Mesenteric fat pad (tissue), 1 donor: ENCODE results near the gene EMC1. TPM values are rescaled to one million over a fixed set of nuclear protein-coding genes. Genes with fewer than 3 reads are reported as not detected.
A peak's percentile ranks its signal among the peaks of the same experiment; 100 is the strongest.
"Not testable (repeated sequence)": the region's sequence is repeated elsewhere in the genome, so short reads cannot be mapped to it uniquely, and the experiment has no call there.

Experiments
- DNase-seq: peaks from one replicate; pipeline ENCODE4 v3.0.0-alpha.2; 2020; ENCODE audit warnings: low spot score
- total RNA-seq: library from RNA; stranded (reverse); fragmentation: NEBNext Ultra II Directional; extraction: Animal tissue kit (Norgen Biotek cat#: 25700); gene quantifications from one replicate; pipeline ENCODE4 v1.2.1, GENCODE V29; 2021
- donor health status: DM: yes; HTN: yes; CAD: no.

Gene EMC1
- total RNA-seq, 1 donor from 2014 or later = 39.9 TPM

DNA sequence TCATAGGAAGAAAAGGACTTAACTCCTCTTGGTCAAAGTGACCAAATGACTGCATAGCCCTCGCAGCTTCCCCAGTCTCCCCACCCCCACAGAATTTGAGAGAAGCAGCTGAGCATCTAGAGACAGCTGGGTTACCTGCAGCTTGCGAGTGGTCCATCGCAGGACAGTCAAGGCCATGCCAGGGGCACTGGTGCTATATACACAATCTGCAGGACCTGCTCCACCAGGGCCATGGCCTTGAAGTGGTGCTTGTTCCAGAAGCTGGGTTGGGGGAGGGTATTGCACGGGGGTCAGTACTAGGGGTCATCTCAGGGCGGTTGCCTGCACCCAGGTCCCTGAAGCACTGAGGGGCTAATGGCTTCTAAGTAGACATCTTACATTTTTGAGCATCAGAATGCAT is 10.7 kb upstream of the EMC1 start:
- DNase-seq = no peak

DNA sequence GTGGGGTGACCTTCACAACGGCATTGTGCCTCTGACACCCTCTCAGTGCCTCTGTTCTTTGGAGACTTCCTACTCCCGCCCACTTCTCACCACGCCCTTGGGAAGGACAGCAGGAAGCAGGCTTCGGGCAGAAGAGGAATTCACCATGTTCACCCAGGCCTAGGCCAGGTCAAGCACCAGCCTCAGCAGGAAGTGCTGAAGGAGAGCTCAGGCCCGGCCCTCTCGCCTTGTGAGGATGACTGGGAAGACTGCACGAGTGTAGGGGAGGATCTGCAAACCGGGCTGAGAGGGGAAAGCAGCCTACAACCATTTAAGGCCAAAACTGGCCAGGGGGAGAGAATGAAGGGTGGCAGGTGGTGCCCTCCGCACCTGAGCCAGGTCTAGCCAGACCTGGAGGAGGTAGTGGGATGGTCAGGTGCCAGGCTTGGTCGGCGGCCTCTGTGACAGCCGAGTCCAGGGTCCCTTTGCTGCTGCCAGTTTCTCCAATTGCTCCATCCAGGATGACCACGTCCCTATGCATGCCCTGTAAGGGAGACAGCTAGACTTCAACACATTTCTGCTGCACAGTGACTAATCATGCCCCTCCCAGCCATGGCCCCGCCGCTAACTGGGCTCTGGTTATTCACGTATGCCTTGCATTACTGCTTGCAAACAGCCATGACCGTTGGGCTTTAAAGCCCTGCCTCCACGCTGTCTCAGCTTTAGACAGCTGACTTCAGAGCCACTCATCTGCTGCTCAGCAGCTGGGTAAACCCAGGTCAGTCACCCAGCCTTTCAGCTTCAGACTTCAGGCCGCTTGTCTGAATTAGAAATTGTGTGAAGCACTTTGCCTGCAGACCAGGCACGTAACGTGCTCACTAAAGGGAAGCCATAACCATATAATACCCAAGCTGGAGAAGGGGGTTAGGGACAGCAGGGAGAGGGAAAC is 9.2 kb upstream of the EMC1 start:
- DNase-seq = no peak

- no peak for DNase-seq
Observed at GRCh38 chr1:19258353-19258752, 7.0 kb upstream of the EMC1 start.

- DNase-seq = no peak
Observed at GRCh38 chr1:19257178-19257914, 6.0 kb upstream of the EMC1 start.

GRCh38 chr1:19256301-19256700 is 5.0 kb upstream of the EMC1 start:
- not testable (repeated sequence) for DNase-seq

DNA sequence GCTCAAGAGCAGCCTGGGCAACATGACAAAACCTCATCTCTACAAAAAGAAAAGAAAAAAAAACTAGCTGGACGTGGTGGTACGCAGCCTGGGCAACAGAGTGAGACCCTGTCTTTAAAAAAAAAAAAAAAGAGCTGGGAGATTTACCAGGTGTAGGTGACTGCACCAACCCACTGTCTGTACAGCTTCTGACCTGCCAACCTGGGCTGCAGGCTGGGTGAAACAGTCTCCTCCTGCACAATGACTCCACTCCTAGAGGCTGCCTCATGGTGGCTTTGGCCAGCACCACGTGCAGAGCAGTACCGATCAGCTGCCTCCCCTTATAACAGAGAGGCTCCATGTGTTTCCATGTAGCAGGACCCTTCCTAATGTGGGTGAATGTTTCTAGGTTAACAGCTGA is 4.0 kb upstream of the EMC1 start:
- DNase-seq = no peak

DNA sequence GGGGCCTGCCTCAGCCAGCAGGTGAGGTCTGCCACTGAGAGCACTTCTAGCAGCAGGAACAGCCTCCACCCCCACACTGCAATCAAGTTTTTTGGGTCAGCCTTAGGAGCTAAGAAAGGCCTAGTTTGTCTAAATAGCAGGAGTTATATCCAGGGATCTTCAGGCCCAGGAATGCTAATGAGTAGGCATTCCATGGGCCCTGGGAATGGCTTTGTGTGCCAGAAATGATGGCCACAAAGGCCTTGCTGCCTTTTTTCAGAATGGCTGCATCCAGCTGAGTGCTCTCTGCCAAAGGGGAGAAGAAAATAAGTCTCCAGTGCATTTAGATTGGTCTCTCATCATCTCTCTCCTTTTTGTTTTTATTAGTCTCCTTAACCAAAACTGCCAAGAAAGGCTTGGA is 3.1 kb upstream of the EMC1 start:
- no peak for DNase-seq

- DNase-seq = no peak
Observed at GRCh38 chr1:19250629-19251304, 557 bp downstream of the EMC1 start.

DNA sequence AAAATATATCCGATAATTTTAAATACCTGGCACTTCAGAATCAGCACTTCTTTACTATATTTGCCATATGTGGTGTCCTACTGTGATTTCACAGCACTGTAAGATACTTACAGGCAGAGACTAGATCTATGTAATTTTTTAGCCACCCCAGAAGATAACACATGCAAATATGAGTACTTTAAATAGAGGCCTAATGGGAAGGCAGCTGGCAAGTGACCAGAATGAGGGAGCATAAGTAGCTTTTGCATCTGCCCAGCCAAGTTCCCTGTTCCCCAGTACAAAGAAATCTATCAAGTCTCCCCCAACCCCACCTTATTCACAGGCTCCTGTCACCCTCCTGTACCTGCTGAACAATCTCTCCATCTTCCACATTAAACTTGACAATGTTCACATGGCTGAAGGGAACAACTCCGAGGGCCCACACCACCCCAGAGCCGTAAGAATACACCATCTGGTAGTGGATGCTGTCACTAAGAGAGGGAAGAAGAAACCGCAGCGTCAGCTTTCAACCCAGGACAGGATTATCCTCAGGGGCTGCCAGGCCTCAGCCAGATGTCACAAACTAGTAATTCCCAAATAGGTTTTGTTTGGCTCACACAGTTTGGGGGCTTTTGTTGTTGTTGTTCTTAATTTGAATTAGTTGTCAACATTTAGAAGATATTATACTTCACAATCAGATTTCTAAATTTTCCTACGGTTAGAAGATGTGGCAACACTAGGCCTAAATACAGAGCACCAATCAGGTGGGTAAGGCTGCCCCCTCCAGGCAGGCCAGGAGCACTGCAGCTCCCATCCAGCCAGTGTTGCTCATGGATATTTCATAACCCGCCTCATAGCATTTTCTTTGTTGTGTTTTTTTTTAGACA is 10.4 kb downstream of the EMC1 start:
- DNase-seq = no peak

GRCh38 chr1:19239876-19240275 is 11.4 kb downstream of the EMC1 start:
- no peak for DNase-seq

- DNase-seq = peak; percentile 51
Observed at GRCh38 chr1:19234224-19234623, 17.1 kb downstream of the EMC1 start.

GRCh38 chr1:19232524-19232846 is 18.8 kb downstream of the EMC1 start:
- DNase-seq = no peak

GRCh38 chr1:19231736-19232523 is 19.4 kb downstream of the EMC1 start:
- DNase-seq = peak; percentile 79

GRCh38 chr1:19229828-19230325 is 21.4 kb downstream of the EMC1 start:
- no peak for DNase-seq

DNA sequence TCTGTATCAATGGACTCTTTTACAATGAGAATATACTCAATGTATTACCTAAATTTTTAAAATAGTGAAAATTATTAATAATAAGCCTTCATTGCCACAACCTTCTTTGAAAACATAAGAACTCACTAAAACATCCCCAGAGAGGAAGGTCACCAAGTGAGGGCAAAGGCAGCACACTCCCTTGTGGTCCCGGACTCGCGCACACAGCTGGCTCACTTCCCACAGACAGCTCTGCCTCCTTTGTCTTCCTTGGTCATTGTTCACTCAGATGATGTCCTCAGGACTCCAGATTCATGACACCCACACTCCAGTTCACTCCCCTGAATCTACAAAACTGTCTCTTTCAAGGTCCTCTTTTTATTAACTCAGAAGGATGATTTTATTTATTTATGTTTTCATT is 22.1 kb downstream of the EMC1 start:
- DNase-seq = no peak

DNA sequence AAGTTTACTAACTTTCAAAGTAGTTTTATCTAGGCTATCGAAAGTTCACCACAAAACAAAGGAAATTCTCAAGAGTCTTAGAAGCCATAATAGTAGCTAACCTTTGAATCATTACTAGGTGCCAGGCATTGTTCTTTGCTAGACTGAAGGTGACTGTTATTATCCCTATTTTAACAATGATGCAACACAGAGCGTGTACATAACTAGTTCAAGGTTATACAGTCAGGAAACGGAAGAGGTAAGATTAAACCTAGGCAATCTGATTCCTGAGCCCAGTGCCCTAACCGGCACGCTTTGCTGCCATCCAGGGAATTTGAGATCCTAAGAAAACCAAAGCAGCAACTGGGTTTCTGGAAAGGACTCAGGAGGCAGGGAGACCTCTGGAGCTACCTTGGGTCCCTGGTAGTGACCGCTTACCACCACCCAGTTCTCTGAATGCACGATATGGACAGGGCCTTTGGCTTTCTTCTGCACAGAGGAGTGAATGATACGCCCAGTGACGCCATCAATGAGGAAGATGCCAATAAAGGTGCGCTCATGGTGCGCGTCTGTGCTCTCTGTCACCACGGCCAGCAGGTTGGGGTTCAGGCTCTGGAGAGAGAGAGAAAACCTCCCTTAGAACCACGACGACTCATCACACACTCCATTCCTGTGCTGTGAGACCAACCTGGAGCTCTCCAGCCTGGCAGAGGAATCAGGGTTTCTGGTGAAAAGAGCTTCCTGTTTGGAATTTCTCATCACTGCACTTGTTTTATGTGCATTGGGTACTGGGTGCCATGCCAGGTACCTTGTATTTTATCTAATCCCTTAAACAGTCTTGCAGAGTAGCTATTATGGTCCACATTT is 28.1 kb downstream of the EMC1 start:
- DNase-seq = no peak

- DNase-seq = no peak
Observed at GRCh38 chr1:19222573-19222972, 28.8 kb downstream of the EMC1 start.

DNA sequence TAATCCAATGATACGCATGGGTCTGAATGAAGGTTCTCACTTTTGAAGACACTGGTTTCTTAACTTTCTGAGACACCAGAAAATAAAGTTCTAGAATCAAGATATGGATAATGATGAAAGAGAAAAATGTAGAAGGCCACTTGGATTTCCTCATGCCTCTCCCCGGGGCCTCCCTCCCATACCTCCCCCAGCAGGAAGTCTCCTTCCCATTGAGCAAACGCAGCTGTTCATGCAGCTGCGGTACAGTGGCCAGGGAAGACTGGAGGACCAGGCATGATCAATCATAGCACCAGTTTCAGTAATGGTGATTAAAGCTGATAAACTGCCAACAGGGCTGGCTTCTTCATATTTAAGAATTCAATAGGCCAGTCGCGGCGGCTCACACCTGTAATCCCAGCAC is 30.3 kb downstream of the EMC1 start:
- no peak for DNase-seq
